Measurements from ENCODE around the gene ANP32E.

DNA sequence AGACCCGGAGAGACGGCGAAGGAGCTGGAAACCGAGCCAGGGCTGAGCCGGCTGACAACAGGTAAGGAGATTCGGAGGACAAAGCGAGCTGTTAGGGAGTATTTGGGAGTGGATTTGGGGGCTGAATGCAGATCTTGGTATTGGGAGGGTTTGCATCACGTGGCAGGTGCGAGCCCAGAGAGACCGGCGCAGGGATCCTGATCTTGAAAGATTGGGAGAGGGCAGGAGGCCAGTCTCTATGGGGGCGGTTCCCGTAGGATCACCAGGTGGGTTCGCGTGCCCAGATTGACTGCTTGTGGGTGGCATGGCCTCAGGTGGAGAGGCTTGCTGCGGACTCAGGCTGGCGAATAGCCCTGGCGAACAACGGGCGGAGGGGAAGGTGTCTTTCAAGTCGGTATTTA is 46.6 kb upstream of the ANP32E start:
- TF ChIP-seq, protein P1, sequence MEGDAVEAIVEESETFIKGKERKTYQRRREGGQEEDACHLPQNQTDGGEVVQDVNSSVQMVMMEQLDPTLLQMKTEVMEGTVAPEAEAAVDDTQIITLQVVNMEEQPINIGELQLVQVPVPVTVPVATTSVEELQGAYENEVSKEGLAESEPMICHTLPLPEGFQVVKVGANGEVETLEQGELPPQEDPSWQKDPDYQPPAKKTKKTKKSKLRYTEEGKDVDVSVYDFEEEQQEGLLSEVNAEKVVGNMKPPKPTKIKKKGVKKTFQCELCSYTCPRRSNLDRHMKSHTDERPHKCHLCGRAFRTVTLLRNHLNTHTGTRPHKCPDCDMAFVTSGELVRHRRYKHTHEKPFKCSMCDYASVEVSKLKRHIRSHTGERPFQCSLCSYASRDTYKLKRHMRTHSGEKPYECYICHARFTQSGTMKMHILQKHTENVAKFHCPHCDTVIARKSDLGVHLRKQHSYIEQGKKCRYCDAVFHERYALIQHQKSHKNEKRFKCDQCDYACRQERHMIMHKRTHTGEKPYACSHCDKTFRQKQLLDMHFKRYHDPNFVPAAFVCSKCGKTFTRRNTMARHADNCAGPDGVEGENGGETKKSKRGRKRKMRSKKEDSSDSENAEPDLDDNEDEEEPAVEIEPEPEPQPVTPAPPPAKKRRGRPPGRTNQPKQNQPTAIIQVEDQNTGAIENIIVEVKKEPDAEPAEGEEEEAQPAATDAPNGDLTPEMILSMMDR (IDR thresholded peaks at IDR 0.05): no peak
- TF ChIP-seq POLR2A (IDR thresholded peaks at IDR 0.05) (no peak), POLR2AphosphoS5 (IDR thresholded peaks at IDR 0.05) (peak in 2 of 3 donors; percentile 2 to 24)
